Activated CD8-positive, alpha-beta memory T cell treated with anti-CD3 and anti-CD28 coated beads, Interleukin-2, amount 50 U/mL, for 48 hours (primary cell): ENCODE measurements around the gene RLF.

Source experiments
- DNase-seq: peaks from one replicate; pipeline ENCODE4 v3.0.0-alpha.2; 2020

Gene RLF

GRCh38 chr1:40273547-40274166 lies 112.5 kb downstream of the RLF start:
- DNase-seq, result no peak

GRCh38 chr1:40274331-40274730 lies 113.1 kb downstream of the RLF start:
- no peak for DNase-seq

GRCh38 chr1:40276122-40276521 lies 114.9 kb downstream of the RLF start:
- no peak for DNase-seq

- DNase-seq, result no peak
Observed at GRCh38 chr1:40281853-40282252, 120.7 kb downstream of the RLF start.
